ENCODE data around the gene PTPRG.

Gene PTPRG

DNA sequence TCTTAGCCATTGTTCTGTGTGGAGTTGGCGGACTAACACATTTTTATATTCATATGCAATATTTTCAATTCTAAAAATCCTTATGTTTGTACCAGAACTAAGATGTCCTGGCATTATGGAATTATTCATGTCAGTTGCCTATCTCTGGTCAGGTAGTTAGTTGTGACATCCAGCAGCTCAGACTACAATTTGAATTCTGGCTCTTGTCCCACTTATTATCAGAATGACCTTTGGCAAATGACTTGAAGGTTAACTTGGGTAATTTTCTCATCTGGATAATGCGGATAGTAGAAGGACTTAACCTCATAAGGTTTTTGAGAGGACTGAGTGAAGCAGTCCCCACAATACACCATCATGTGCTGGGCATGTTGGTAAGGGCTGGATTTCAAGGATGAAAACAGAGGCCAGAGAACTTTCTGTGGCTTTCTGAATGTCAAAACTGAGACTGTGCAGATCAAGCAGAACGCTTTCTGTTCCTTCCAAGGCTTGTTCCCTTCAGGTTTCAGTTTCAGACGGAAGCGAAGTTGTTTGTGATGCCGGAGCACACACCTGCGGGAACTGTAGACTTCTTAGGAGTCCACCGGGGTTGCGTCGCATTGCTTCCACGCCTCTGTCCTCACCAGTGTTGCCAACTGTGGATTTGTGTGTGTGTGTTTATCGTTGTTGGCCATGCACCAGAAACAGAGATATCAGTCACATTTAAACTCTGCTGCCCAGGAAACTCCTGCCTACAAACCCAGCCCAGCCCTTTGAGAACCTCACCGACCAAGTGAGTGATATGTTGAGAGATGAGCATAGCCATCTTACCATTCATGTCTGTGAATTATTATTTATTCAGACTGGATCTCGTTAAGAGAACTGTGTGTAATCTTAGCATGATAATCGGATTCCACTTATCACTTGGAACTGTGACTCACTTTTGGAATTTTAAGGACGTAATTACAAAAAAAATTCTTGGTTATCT lies 76.0 kb downstream of the PTPRG start:
- TF ChIP-seq, protein P1, sequence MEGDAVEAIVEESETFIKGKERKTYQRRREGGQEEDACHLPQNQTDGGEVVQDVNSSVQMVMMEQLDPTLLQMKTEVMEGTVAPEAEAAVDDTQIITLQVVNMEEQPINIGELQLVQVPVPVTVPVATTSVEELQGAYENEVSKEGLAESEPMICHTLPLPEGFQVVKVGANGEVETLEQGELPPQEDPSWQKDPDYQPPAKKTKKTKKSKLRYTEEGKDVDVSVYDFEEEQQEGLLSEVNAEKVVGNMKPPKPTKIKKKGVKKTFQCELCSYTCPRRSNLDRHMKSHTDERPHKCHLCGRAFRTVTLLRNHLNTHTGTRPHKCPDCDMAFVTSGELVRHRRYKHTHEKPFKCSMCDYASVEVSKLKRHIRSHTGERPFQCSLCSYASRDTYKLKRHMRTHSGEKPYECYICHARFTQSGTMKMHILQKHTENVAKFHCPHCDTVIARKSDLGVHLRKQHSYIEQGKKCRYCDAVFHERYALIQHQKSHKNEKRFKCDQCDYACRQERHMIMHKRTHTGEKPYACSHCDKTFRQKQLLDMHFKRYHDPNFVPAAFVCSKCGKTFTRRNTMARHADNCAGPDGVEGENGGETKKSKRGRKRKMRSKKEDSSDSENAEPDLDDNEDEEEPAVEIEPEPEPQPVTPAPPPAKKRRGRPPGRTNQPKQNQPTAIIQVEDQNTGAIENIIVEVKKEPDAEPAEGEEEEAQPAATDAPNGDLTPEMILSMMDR (conservative IDR thresholded peaks at IDR 0.05; ENCODE audit: control insufficient read depth, insufficient read depth, low read depth, low read length) = no peak
- peak; percentile 39 for DNase-seq (ENCODE audit: low read depth)
- H3K4me3 ChIP-seq (ENCODE audit: control insufficient read depth, low read depth, low read length) = no peak overlapping the region

DNA sequence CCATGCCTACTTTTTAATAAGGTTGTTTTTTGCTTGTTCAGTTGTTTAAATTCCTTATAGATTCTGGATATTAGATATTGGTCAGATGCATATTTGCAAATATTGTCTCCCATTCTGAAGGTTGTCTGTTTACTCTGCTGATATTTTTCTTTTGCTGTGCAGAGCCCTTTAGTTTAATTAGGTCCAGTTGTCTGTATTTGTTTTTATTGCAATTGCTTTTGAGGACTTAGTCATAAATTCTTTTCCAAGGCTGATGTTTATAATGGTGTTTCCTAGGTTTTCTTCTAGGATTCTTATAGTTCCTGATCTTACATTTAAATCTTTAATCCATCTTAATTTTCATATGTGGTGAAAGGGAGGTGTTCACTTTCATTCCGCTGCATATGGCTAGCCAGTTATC lies 77.4 kb downstream of the PTPRG start:
- DNase-seq (ENCODE audit: low read depth) = peak; percentile 58
- no peak overlapping the region for H3K4me3 ChIP-seq (ENCODE audit: control insufficient read depth, low read depth, low read length)
- TF ChIP-seq, protein P1 (conservative IDR thresholded peaks at IDR 0.05; ENCODE audit: control insufficient read depth, insufficient read depth, low read depth, low read length) = no peak

GRCh38 chr3:61639991-61640390 lies 78.6 kb downstream of the PTPRG start:
- TF ChIP-seq, protein P1 (conservative IDR thresholded peaks at IDR 0.05; ENCODE audit: control insufficient read depth, insufficient read depth, low read depth, low read length) = no peak
- H3K4me3 ChIP-seq (ENCODE audit: control insufficient read depth, low read depth, low read length) = no peak overlapping the region
- no peak for DNase-seq (ENCODE audit: low read depth)

GRCh38 chr3:61645148-61645547 lies 83.8 kb downstream of the PTPRG start:
- H3K4me3 ChIP-seq (ENCODE audit: control insufficient read depth, low read depth, low read length) = no peak overlapping the region
- TF ChIP-seq, protein P1 (conservative IDR thresholded peaks at IDR 0.05; ENCODE audit: control insufficient read depth, insufficient read depth, low read depth, low read length) = no peak
- no peak for DNase-seq (ENCODE audit: low read depth)

DNA sequence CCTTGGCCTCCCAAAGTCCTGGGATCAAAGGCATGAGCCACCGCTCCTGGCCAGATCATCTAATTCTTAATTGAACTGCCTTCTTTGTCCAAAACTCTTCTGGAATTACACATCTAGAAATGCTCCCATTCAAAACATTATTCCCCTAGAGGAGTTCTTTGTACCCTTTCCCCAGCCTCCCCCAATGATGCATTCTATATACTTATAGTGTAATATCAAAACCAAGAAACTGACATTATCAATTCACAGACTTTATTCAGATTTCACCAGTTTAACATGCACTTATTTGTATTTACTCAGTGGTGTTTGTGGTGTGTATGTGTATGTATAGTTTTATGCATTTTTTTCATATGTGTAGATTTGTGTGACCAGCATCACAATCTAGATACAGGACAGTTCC lies 85.0 kb downstream of the PTPRG start:
- DNase-seq (ENCODE audit: low read depth) = no peak
- H3K4me3 ChIP-seq (ENCODE audit: control insufficient read depth, low read depth, low read length) = no peak overlapping the region
- TF ChIP-seq, protein P1 (conservative IDR thresholded peaks at IDR 0.05; ENCODE audit: control insufficient read depth, insufficient read depth, low read depth, low read length) = no peak

DNA sequence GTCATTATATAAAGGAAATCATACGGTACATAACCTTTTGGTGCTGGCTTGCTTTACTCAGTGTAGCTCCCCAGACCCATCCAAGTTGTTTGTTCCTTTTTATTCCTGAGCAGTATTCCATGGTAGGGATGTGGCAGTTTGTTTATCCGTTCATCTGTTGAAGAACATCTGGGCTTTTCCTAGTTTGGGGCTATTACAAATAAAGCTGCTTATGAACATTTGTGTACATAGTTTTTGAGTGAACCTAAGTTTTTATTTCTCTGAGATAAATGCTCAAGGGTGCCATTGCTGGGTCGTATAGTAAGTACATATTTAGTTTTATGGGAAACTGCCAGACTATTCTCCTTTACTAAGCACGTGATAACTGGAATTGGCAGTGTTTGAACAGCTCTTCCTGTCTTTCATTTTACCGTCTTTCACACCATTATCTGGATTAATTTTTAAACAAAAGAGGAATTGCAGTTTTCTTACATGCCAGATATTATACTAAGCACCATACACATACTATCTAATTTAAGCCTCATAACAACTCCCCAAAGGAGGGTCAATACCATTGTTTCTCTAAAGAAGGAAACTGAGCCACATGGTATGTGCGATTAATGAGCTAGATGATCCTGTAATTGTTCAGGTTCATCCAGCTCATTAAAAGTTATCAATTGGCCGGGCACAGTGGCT lies 85.6 kb downstream of the PTPRG start:
- no peak overlapping the region for H3K4me3 ChIP-seq (ENCODE audit: control insufficient read depth, low read depth, low read length)
- DNase-seq (ENCODE audit: low read depth) = no peak
- TF ChIP-seq, protein P1 (conservative IDR thresholded peaks at IDR 0.05; ENCODE audit: control insufficient read depth, insufficient read depth, low read depth, low read length) = no peak
